ENCODE results near the gene STIMATE. TPM values are rescaled to one million over a fixed set of nuclear protein-coding genes. Genes with fewer than 3 reads are reported as not detected.

STIMATE gene
- total and polyA plus RNA-seq, 2 experiments from 2014 or later, result 9.3 to 10.3 TPM

DNA sequence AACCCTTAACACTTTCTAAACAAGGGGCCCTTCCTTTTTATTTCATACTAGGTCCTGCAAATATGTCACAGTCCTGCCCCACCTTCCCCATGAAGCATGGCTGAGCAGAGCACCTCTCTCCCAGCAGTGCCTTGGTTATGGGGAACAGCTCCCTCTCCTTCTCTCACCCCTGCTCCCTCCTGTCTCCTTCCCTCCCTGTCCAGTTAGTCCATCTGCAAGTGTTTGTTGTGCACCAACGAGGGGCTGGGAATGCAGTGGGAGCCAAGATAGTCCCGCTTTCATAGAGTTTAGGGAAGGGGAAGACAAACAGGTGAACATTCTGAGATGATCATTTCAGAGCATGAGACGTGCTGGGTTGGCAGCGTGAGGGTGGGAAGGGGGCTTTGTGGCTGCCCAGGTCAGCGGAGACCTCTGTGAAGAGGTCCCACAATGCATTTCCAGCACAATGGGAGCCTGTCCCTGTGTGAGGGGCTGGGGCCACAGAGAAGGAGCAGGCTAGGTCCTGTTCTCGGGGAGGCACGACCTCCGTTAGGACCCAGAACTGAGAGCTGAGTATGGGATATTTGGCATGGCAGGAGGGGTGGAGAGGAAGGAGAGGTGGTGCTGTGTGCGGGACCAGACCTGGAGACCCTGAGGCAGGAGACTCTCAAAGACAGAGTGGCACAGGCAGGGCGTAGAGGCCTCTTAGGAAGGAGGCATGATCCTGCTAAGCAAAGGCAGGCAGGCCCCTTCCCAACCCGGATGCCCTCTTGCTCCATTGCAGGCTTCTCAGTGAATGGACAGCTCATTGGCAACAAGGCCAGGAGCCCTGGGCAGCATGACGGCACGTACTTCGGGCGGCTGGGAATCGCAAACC is 108.2 kb downstream of the STIMATE start:
- 71 to 80% methylated on average over 16 of the region's 16 CpGs for WGBS, 2 experiments (ENCODE audit: low coverage in 1 of 2, low lambda C conversion rate in 2 of 2, missing lambda C conversion rate in 2 of 2)
- no peaks in the 10 kb centered on the region for H3K9me2 ChIP-seq (ENCODE audit: insufficient read depth)
- H2AFZ ChIP-seq, result no peak overlapping the region
- no peak overlapping the region for H3K4me2 ChIP-seq (ENCODE audit: unreplicated experiment)
- no peak for DNase-seq
- H3K4me1 ChIP-seq (ENCODE audit: insufficient read depth), result no peaks in the 10 kb centered on the region
- no peaks in the 10 kb centered on the region for H3F3A ChIP-seq (ENCODE audit: insufficient read depth)
- no peak overlapping the region for H3K9ac ChIP-seq
- TF ChIP-seq EZH2 (IDR thresholded peaks at IDR 0.05; ENCODE audit: insufficient read depth, poor library complexity, severe bottlenecking) (no peak), EZH2phosphoT487 (IDR thresholded peaks at IDR 0.05; ENCODE audit: insufficient read depth, low read depth) (no peak)
- H4K20me1 ChIP-seq (ENCODE audit: insufficient read depth), result no peaks in the 10 kb centered on the region
- H3K27me3 ChIP-seq (replicated peaks; ENCODE audit: insufficient read depth), result no peaks in the 10 kb centered on the region; the same call in 1 of the 2 replicates
- H3K36me3 ChIP-seq (ENCODE audit: low read depth), result no peaks in the 10 kb centered on the region
- H3K27ac ChIP-seq, result no peak overlapping the region
- H3K79me2 ChIP-seq (ENCODE audit: insufficient read depth), result no peaks in the 10 kb centered on the region
- no peak overlapping the region for H3K4me3 ChIP-seq
- no peaks in the 10 kb centered on the region for H3K9me3 ChIP-seq (ENCODE audit: low read depth)
- in situ Hi-C loops (cut with MboI), result no loop called here

DNA sequence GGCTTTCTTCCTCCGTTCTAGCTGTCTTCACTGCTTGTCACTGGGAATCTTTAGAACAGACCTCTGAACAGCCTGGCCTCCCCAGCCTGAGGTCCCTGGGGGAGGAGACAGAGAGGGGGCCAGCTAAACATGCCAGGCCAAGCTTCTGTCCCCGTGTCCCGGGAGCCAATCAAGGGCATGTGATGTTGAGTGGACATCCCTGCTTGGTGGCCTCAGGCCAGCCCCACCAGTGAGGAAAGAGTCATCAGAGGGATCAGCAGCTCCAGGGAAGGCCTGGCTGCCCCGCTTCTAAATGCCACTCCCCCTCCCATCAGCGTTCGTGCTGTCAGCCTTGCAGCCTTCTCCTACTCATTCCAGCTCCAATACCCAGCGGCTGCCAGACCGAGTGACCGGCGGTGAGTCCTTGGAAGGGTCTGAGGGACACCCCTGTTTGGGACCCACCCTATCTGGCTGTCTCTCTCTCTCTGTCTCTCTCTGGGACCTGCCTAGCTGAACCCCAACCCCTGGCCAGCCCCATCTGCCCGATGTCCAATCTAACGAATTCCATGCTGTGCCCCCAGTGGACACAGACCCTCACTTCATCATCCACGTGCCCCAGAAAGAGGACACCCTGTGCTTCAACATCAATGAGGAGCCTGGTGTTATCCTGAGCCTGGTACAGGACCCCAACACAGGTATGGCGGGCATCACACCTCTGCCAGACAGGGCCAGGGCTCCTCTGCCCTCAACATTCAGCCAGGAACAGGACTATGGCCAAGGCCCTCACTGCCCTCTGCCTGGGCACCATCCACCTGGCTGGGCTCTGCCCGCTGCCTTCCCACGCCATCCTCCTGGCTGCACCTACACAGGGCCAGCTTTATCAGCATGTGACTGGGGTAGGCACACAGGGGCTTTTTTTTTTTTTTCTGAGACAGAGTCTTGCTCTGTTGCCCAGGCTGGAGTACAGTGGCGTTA is 109.4 kb downstream of the STIMATE start:
- Histone ChIP-seq H3K36me3 (ENCODE audit: low read depth) (no peaks in the 10 kb centered on the region), H3K4me1 (ENCODE audit: insufficient read depth) (no peaks in the 10 kb centered on the region), H3K4me3 (no peak overlapping the region), H3K9ac (no peak overlapping the region), H3F3A (ENCODE audit: insufficient read depth) (no peaks in the 10 kb centered on the region), H2AFZ (no peak overlapping the region), H3K4me2 (ENCODE audit: unreplicated experiment) (no peak overlapping the region), H3K79me2 (ENCODE audit: insufficient read depth) (no peaks in the 10 kb centered on the region), H3K9me3 (ENCODE audit: low read depth) (no peaks in the 10 kb centered on the region), H3K27ac (no peak overlapping the region), H3K9me2 (ENCODE audit: insufficient read depth) (no peaks in the 10 kb centered on the region), H3K27me3 (replicated peaks; ENCODE audit: insufficient read depth) (no peaks in the 10 kb centered on the region; the same call in 1 of the 2 replicates), H4K20me1 (ENCODE audit: insufficient read depth) (no peaks in the 10 kb centered on the region)
- 30 to 31% methylated on average over 17 of the region's 17 CpGs for WGBS, 2 experiments (ENCODE audit: low coverage in 1 of 2, low lambda C conversion rate in 2 of 2, missing lambda C conversion rate in 2 of 2)
- no peak for TF ChIP-seq EZH2 (IDR thresholded peaks at IDR 0.05; ENCODE audit: insufficient read depth, poor library complexity, severe bottlenecking)
- TF ChIP-seq EZH2phosphoT487 (IDR thresholded peaks at IDR 0.05; ENCODE audit: insufficient read depth, low read depth), result no peak
- in situ Hi-C loops (cut with MboI), result no loop called here
- DNase-seq, result peak; percentile 51

DNA sequence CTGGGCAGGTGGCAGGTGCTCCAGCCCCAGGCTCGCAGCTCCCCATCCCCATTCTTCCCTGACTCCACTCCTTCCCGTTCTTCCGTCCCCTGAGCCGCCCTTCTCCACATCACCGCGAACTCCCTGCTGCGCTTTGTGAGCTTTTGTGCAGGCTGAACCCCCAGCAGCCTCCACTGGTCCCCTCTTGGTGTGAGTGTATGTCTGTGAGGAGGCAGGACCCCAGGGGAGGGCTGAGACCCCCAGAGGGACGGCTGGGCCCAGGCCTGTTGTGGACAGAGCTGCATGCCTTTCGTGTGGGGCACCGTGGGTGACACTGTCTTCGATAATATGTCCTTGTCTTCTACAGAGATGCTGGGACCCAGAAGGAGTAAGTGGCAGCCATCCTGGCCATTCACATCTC is 110.1 kb downstream of the STIMATE start:
- no peaks in the 10 kb centered on the region for H4K20me1 ChIP-seq (ENCODE audit: insufficient read depth)
- no peaks in the 10 kb centered on the region for H3K36me3 ChIP-seq (ENCODE audit: low read depth)
- H3K27me3 ChIP-seq (replicated peaks; ENCODE audit: insufficient read depth), result peaks cover 2% of the 10 kb centered on the region; the same call in 1 of the 2 replicates
- in situ Hi-C loops (cut with MboI), result no loop called here
- no peak overlapping the region for H3K4me2 ChIP-seq (ENCODE audit: unreplicated experiment)
- no peaks in the 10 kb centered on the region for H3F3A ChIP-seq (ENCODE audit: insufficient read depth)
- no peaks in the 10 kb centered on the region for H3K9me3 ChIP-seq (ENCODE audit: low read depth)
- H3K4me1 ChIP-seq (ENCODE audit: insufficient read depth), result no peaks in the 10 kb centered on the region
- H3K79me2 ChIP-seq (ENCODE audit: insufficient read depth), result no peaks in the 10 kb centered on the region
- H3K9ac ChIP-seq, result no peak overlapping the region
- no peak overlapping the region for H3K4me3 ChIP-seq
- TF ChIP-seq EZH2phosphoT487 (IDR thresholded peaks at IDR 0.05; ENCODE audit: insufficient read depth, low read depth) (no peak), EZH2 (IDR thresholded peaks at IDR 0.05; ENCODE audit: insufficient read depth, poor library complexity, severe bottlenecking) (no peak)
- WGBS, 2 experiments (ENCODE audit: low coverage in 1 of 2, low lambda C conversion rate in 2 of 2, missing lambda C conversion rate in 2 of 2), result 77 to 82% methylated on average over 11 of the region's 11 CpGs
- DNase-seq, result no peak
- no peaks in the 10 kb centered on the region for H3K9me2 ChIP-seq (ENCODE audit: insufficient read depth)
- H2AFZ ChIP-seq, result no peak overlapping the region
- H3K27ac ChIP-seq, result no peak overlapping the region

Small RNA genes within 50 kb of the gene (microRNA-seq; reads per million reads assigned to microRNA genes)
- gene MIR8064 (ENCODE audit: borderline number of aligned reads), result not detected

Small RNA genes within 50 kb of the gene (small RNA-seq; reads per million reads assigned to genes)
- gene MIR8064 (ENCODE audit: low read depth, low replicate concordance) (not detected), gene MUSTN1 (ENCODE audit: low read depth, low replicate concordance) (not detected)

Other genes with a start within 250 kb of the STIMATE start
- gene PBRM1, start 211.6 kb downstream of the STIMATE start, total RNA-seq (2014; rRNA removed; shearing (Covaris generic)), result 30.1 and 42.6 TPM in 2 replicates
- 53.5 and 60.3 TPM in 2 replicates for gene PBRM1, start 211.6 kb downstream of the STIMATE start, polyA plus RNA-seq (2016; fragmentation: Nextera tagmentation; extraction: Ambion mirVana)
- 90.2 and 98.8 TPM in 2 replicates for gene GNL3, start 211.5 kb downstream of the STIMATE start, total RNA-seq (2014; rRNA removed; shearing (Covaris generic))
- 95.3 and 108 TPM in 2 replicates for gene GNL3, start 211.5 kb downstream of the STIMATE start, polyA plus RNA-seq (2016; fragmentation: Nextera tagmentation; extraction: Ambion mirVana)
- gene GLT8D1, start 191.8 kb downstream of the STIMATE start, total RNA-seq (2014; rRNA removed; shearing (Covaris generic)), result 148 and 151 TPM in 2 replicates
- 140 and 149 TPM in 2 replicates for gene GLT8D1, start 191.8 kb downstream of the STIMATE start, polyA plus RNA-seq (2016; fragmentation: Nextera tagmentation; extraction: Ambion mirVana)
- 184 and 271 TPM in 2 replicates for gene SPCS1, start 191.4 kb downstream of the STIMATE start, total RNA-seq (2014; rRNA removed; shearing (Covaris generic))
- gene SPCS1, start 191.4 kb downstream of the STIMATE start, polyA plus RNA-seq (2016; fragmentation: Nextera tagmentation; extraction: Ambion mirVana), result 366 and 369 TPM in 2 replicates
- 15.8 and 17.6 TPM in 2 replicates for gene NEK4, start 126.6 kb downstream of the STIMATE start, total RNA-seq (2014; rRNA removed; shearing (Covaris generic))
- gene NEK4, start 126.6 kb downstream of the STIMATE start, polyA plus RNA-seq (2016; fragmentation: Nextera tagmentation; extraction: Ambion mirVana), result 8.4 and 8.7 TPM in 2 replicates
- not detected in 2 replicates for gene ITIH1, start 119.9 kb downstream of the STIMATE start, total RNA-seq (2014; rRNA removed; shearing (Covaris generic))
- not detected in 2 replicates for gene ITIH1, start 119.9 kb downstream of the STIMATE start, polyA plus RNA-seq (2016; fragmentation: Nextera tagmentation; extraction: Ambion mirVana)
- not detected in 2 replicates for gene ITIH3, start 102.8 kb downstream of the STIMATE start, total RNA-seq (2014; rRNA removed; shearing (Covaris generic))
- gene ITIH3, start 102.8 kb downstream of the STIMATE start, polyA plus RNA-seq (2016; fragmentation: Nextera tagmentation; extraction: Ambion mirVana), result not detected in 2 replicates
- 0.11 TPM in 1 of 2 replicates, not detected in the other for gene ITIH4, start 66.9 kb downstream of the STIMATE start, total RNA-seq (2014; rRNA removed; shearing (Covaris generic))
- not detected in 2 replicates for gene ITIH4, start 66.9 kb downstream of the STIMATE start, polyA plus RNA-seq (2016; fragmentation: Nextera tagmentation; extraction: Ambion mirVana)
- not detected in 2 replicates for gene MUSTN1, start 62.5 kb downstream of the STIMATE start, total RNA-seq (2014; rRNA removed; shearing (Covaris generic))
- not detected in 2 replicates for gene MUSTN1, start 62.5 kb downstream of the STIMATE start, polyA plus RNA-seq (2016; fragmentation: Nextera tagmentation; extraction: Ambion mirVana)
- 2.6 and 3.0 TPM in 2 replicates for gene SFMBT1, start 148.5 kb upstream of the STIMATE start, total RNA-seq (2014; rRNA removed; shearing (Covaris generic))
- 2.2 and 2.3 TPM in 2 replicates for gene SFMBT1, start 148.5 kb upstream of the STIMATE start, polyA plus RNA-seq (2016; fragmentation: Nextera tagmentation; extraction: Ambion mirVana)
- 20.9 and 35.0 TPM in 2 replicates for gene RFT1, start 232.9 kb upstream of the STIMATE start, total RNA-seq (2014; rRNA removed; shearing (Covaris generic))
- 35.7 and 43.8 TPM in 2 replicates for gene RFT1, start 232.9 kb upstream of the STIMATE start, polyA plus RNA-seq (2016; fragmentation: Nextera tagmentation; extraction: Ambion mirVana)